HAP-1 (cell line): ENCODE data around the gene EFCAB8.

Source experiments
- DNase-seq, 2 experiments: peaks; one replicate each; pipeline ENCODE4 v3.0.0-alpha.2; 2016 to 2020; ENCODE audit warnings: low spot score in 2 of 2
- H3K27me3 ChIP-seq: fragments of 250-450 bp; sonication (Bioruptor Pico); 2 replicates; pipeline ENCODE4 v1.5.1; 2020; ENCODE audit warnings: low read depth, mild to moderate bottlenecking, moderate library complexity
- H3K36me3 ChIP-seq: fragments of 250-450 bp; sonication (Bioruptor Pico); replicated peaks from 2 replicates; pipeline ENCODE4 v1.5.1; 2020; ENCODE audit warnings: mild to moderate bottlenecking
- H3K4me1 ChIP-seq: fragments of 250-450 bp; sonication (Bioruptor Pico); 2 replicates; pipeline ENCODE4 v1.5.1; 2020; ENCODE audit warnings: mild to moderate bottlenecking
- H3K4me3 ChIP-seq: fragments of 250-450 bp; sonication (Bioruptor Pico); 2 replicates; pipeline ENCODE4 v1.5.1; 2020; ENCODE audit warnings: mild to moderate bottlenecking, moderate library complexity
- H3K9me3 ChIP-seq: fragments of 250-450 bp; sonication (Bioruptor Pico); 2 replicates; pipeline ENCODE4 v1.5.1; 2020; ENCODE audit warnings: mild to moderate bottlenecking, moderate library complexity
- in situ Hi-C: fragments of 300-500 bp; cut with MboI; formaldehyde crosslinking; loops from 3 replicates; pipeline ENCODE4 v1.14.3; 2020; ENCODE audit warnings: low sequenced_read_pairs, inconsistent platforms, mixed read lengths

The EFCAB8 gene

DNA sequence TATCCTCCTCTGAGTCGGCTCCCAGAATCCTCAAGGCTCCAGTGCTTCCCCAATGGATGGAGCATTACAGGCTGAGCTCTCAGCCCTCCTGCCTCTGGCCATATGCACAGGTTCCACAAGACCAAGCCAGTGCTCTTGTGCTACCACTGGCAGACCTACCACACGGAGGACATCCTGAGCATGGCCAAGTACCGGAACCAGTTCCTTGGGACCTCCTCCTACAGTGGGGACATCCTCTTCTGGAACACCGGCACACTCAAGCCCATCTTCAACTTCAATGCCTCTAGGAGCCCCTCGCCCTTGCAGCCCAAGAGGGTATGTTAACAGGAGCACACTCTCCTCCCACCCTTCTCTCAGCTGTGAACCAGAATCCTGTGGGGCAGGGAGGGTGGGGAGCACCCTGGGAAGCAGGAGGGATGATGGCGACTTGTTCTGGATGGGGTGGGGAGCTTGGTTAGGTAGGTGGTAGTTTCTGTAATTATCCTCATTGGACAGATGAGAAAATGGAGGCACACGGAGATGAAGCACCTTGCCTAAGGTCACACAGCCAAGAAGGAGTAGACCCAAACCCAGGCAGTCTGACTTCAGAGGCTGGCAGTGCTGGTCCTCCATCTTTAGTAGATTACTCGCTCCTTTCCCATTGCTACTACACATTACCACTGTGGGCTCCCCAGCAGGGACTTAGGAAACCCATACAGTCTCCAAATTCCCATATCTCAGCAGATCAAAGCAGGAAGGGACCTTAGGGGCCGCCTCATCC, 58.6 kb downstream of the EFCAB8 start:
- DNase-seq = no peak
- in situ Hi-C loops = loop anchor here (10.0 kb wide), 1 partner anchor 63 kb away; the partner anchor contains the start of gene EFCAB8
- peaks cover 5% of the 10 kb centered on the region for H3K9me3 ChIP-seq
- no peaks in the 10 kb centered on the region for H3K27me3 ChIP-seq
- H3K4me1 ChIP-seq = no peaks in the 10 kb centered on the region
- H3K36me3 ChIP-seq = no peaks in the 10 kb centered on the region
- no peak overlapping the region for H3K4me3 ChIP-seq

GRCh38 chr20:32918296-32918695, 59.6 kb downstream of the EFCAB8 start:
- H3K36me3 ChIP-seq = no peaks in the 10 kb centered on the region
- H3K27me3 ChIP-seq = no peaks in the 10 kb centered on the region
- H3K4me3 ChIP-seq = no peak overlapping the region
- no peaks in the 10 kb centered on the region for H3K4me1 ChIP-seq
- no peak for DNase-seq
- H3K9me3 ChIP-seq = peaks cover 5% of the 10 kb centered on the region
- in situ Hi-C loops = loop anchor here (10.0 kb wide), 1 partner anchor 63 kb away; the partner anchor contains the start of gene EFCAB8

GRCh38 chr20:32918751-32919150, 60.0 kb downstream of the EFCAB8 start:
- Histone ChIP-seq H3K9me3 (peaks cover 5% of the 10 kb centered on the region), H3K27me3 (no peaks in the 10 kb centered on the region), H3K36me3 (no peaks in the 10 kb centered on the region), H3K4me3 (no peak overlapping the region), H3K4me1 (no peaks in the 10 kb centered on the region)
- DNase-seq = no peak
- in situ Hi-C loops = loop anchor here (10.0 kb wide), 1 partner anchor 64 kb away; the partner anchor contains the start of gene EFCAB8

- Histone ChIP-seq H3K4me3 (no peak overlapping the region), H3K4me1 (no peaks in the 10 kb centered on the region), H3K27me3 (no peaks in the 10 kb centered on the region), H3K9me3 (peaks cover 5% of the 10 kb centered on the region), H3K36me3 (no peaks in the 10 kb centered on the region)
- in situ Hi-C loops = no loop called here
- DNase-seq = no peak
Measured at GRCh38 chr20:32920066-32920465, 61.3 kb downstream of the EFCAB8 start.

- H3K4me3 ChIP-seq = no peak overlapping the region
- DNase-seq = no peak
- no peaks in the 10 kb centered on the region for H3K4me1 ChIP-seq
- no peaks in the 10 kb centered on the region for H3K27me3 ChIP-seq
- in situ Hi-C loops = no loop called here
- H3K36me3 ChIP-seq = no peaks in the 10 kb centered on the region
- peaks cover 5% of the 10 kb centered on the region for H3K9me3 ChIP-seq
Measured at GRCh38 chr20:32920530-32921298, 62.0 kb downstream of the EFCAB8 start.

GRCh38 chr20:32922466-32922865, 63.7 kb downstream of the EFCAB8 start:
- no peaks in the 10 kb centered on the region for H3K4me1 ChIP-seq
- no peaks in the 10 kb centered on the region for H3K9me3 ChIP-seq
- DNase-seq = no peak
- no peaks in the 10 kb centered on the region for H3K27me3 ChIP-seq
- no peaks in the 10 kb centered on the region for H3K36me3 ChIP-seq
- in situ Hi-C loops = no loop called here
- H3K4me3 ChIP-seq = no peak overlapping the region

- Histone ChIP-seq H3K4me1 (no peaks in the 10 kb centered on the region), H3K9me3 (no peaks in the 10 kb centered on the region), H3K36me3 (no peaks in the 10 kb centered on the region), H3K27me3 (no peaks in the 10 kb centered on the region), H3K4me3 (no peak overlapping the region)
- DNase-seq = no peak
- in situ Hi-C loops = loop anchor here (25.0 kb wide), 1 partner anchor 137 kb away; no protein-coding TSS in a partner anchor
Measured at GRCh38 chr20:32924781-32925180, 66.1 kb downstream of the EFCAB8 start.

DNA sequence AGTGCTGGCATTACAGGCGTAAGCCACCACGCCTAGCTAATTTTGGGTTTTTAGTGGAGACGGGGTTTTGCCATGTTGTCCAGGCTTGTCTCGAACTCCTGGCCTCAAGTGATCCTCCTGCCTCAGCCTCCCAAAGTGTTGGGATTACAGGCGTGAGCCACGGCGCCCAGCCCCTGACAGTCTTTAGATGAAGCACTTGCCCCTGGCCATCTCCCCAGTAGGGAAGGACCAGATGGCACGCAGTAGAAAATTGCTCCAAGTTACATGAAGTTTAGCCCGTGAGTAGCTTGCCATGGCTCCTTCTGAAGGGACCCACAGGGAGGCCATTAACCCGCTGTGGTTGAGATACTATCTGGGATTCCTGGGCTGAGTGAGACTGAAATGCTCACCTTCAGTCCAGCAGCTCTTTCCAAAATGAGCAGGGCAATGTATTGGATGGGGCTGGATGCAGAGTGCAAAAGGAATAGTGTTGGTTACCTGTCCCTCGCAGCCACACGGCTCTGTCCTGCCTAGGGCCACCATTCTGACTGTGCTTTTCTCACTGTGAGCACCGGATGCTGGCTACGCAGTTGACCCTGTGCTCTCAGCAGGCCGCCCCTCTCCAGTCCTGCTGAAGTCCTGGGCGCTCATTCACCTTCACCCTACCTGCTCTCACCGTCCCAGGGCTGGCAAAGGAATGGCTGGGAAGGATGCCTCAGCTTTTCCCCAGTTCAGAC, 66.9 kb downstream of the EFCAB8 start:
- Histone ChIP-seq H3K36me3 (no peaks in the 10 kb centered on the region), H3K4me1 (no peaks in the 10 kb centered on the region), H3K27me3 (no peaks in the 10 kb centered on the region), H3K4me3 (no peak overlapping the region), H3K9me3 (no peaks in the 10 kb centered on the region)
- DNase-seq = no peak
- in situ Hi-C loops = loop anchor here (25.0 kb wide), 1 partner anchor 138 kb away; no protein-coding TSS in a partner anchor

DNA sequence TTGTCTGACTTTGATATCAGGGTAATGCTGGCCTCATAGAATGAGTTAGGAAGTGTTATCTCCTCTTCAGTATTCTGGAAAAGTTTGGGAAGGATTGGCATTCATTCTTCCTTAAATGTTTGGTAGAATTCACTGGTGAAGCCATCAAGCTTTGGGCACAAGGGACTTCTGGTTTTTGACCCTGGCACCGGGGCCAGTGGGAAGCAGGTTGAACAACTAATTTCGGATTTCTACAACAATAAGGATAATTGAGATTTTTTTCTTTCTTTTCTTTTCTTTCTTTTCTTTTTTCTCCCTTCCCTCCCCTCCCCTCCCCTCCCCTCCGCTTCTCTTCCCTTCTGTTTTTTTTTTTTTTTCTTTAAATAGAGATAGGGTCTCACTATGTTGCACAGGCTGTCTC, 70.4 kb downstream of the EFCAB8 start:
- Histone ChIP-seq H3K4me1 (no peaks in the 10 kb centered on the region), H3K27me3 (no peaks in the 10 kb centered on the region; the same call in 1 of the 2 replicates), H3K4me3 (no peak overlapping the region), H3K9me3 (no peaks in the 10 kb centered on the region), H3K36me3 (no peaks in the 10 kb centered on the region)
- in situ Hi-C loops = loop anchor here (25.0 kb wide), 1 partner anchor 142 kb away; no protein-coding TSS in a partner anchor
- no peak for DNase-seq

- no peaks in the 10 kb centered on the region for H3K9me3 ChIP-seq
- H3K4me3 ChIP-seq = no peak overlapping the region
- no peaks in the 10 kb centered on the region for H3K4me1 ChIP-seq
- in situ Hi-C loops = loop anchor here (25.0 kb wide), 1 partner anchor 143 kb away; no protein-coding TSS in a partner anchor
- H3K36me3 ChIP-seq = no peaks in the 10 kb centered on the region
- no peak for DNase-seq
- H3K27me3 ChIP-seq = no peaks in the 10 kb centered on the region; the same call in 1 of the 2 replicates
Measured at GRCh38 chr20:32930181-32930580, 71.5 kb downstream of the EFCAB8 start.

DNA sequence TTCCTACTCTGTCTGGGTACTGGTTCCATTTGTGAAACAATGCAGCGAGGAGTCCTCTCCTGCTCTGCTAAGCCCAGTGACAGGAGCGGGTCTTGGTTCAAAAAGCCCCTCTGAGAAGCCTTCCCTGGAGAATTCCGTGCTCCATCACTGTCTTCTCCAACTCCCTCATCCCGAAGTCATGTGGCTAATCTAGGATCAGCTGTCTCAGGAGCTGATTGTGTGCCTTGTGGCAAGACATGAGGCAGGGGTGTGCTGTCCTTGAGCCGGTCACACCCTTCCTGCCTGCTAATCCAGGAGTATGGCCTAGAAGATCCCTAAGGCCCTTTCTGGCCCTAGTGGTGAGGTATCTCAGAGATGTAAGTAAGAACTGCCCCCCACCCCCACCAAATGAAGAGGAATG, 72.0 kb downstream of the EFCAB8 start:
- Histone ChIP-seq H3K9me3 (no peaks in the 10 kb centered on the region), H3K36me3 (no peaks in the 10 kb centered on the region), H3K4me1 (no peaks in the 10 kb centered on the region), H3K27me3 (no peaks in the 10 kb centered on the region; the same call in 1 of the 2 replicates), H3K4me3 (no peak overlapping the region)
- in situ Hi-C loops = loop anchor here (25.0 kb wide), 1 partner anchor 143 kb away; no protein-coding TSS in a partner anchor
- no peak for DNase-seq

GRCh38 chr20:32934580-32934979, 75.9 kb downstream of the EFCAB8 start:
- DNase-seq = no peak
- in situ Hi-C loops = loop anchor here (25.0 kb wide), 1 partner anchor 147 kb away; no protein-coding TSS in a partner anchor

DNA sequence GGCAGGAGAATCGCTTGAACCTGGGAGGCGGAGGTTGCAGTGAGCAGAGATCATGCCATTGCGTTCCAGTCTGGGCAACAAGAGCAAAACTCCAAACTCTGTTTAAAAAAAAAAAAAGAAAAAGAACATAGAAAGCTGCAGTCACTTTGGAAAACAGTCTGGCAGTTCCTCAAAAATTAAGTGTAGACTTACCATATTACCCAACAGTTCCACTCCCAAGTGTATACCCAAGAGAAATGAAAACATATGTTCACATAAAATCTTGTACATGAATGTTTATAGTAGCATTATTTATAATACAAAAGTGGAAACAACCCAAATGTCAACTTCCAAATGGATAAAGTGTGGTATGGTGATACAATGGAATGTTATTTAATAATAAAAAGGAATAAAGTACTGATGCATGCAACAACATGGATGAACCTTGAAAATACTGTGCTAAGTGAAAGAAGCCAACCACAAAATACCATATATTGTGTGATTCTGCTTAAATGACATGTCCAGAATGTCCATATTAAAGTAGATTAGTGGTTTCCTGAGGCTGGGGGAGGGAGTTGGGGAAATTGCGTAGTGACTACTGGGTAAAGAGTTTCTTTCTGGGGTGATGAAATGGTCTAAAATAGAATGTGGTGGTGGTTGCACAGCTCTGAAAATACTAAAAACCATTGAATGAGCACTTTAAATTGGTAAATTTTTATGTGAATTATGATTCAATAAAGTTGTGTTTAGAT, 82.6 kb downstream of the EFCAB8 start:
- Histone ChIP-seq H3K4me1 (no peaks in the 10 kb centered on the region), H3K36me3 (no peaks in the 10 kb centered on the region), H3K9me3 (no peaks in the 10 kb centered on the region), H3K4me3 (no peak overlapping the region), H3K27me3 (peaks cover 7% of the 10 kb centered on the region)
- DNase-seq = no peak
- in situ Hi-C loops = loop anchor here (25.0 kb wide), 1 partner anchor 154 kb away; no protein-coding TSS in a partner anchor

More at GRCh38 chr20:32934580-32934979, 75.9 kb downstream of the EFCAB8 start:
- no peaks in the 10 kb centered on the region for H3K36me3 ChIP-seq
- H3K4me1 ChIP-seq = no peaks in the 10 kb centered on the region
- H3K4me3 ChIP-seq = no peak overlapping the region
- H3K9me3 ChIP-seq = no peaks in the 10 kb centered on the region
- no peaks in the 10 kb centered on the region; the same call in 1 of the 2 replicates for H3K27me3 ChIP-seq
